HG02884 (cell line): ENCODE measurements around the gene GLI3.

Experiments
- ATAC-seq: cut with Tn5 transposase; IDR thresholded peaks from one replicate; pipeline ENCODE4 v1.9.1; 2021; ENCODE audit warnings: mild to moderate bottlenecking, moderate library complexity; ENCODE audit not compliant: unreplicated experiment

GLI3 gene

GRCh38 chr7:42236266-42236975 lies 588 bp downstream of the GLI3 start:
- ATAC-seq = peak; percentile 14

- ATAC-seq = no peak
Observed at GRCh38 chr7:42235741-42236161, 1.3 kb downstream of the GLI3 start.

GRCh38 chr7:42234736-42235135 lies 2.3 kb downstream of the GLI3 start:
- ATAC-seq = no peak

GRCh38 chr7:42233695-42234331 lies 3.2 kb downstream of the GLI3 start:
- ATAC-seq = no peak

- no peak for ATAC-seq
Observed at GRCh38 chr7:42233171-42233570, 3.8 kb downstream of the GLI3 start.

- no peak for ATAC-seq
Observed at GRCh38 chr7:42232275-42232674, 4.7 kb downstream of the GLI3 start.

GRCh38 chr7:42231043-42231787 lies 5.8 kb downstream of the GLI3 start:
- ATAC-seq = no peak

- peak; percentile 33 for ATAC-seq
Observed at GRCh38 chr7:42227936-42228591, 8.9 kb downstream of the GLI3 start.

GRCh38 chr7:42227541-42227935 lies 9.5 kb downstream of the GLI3 start:
- peak; percentile 74 for ATAC-seq

GRCh38 chr7:42227021-42227420 lies 10.0 kb downstream of the GLI3 start:
- no peak for ATAC-seq

- no peak for ATAC-seq
Observed at GRCh38 chr7:42226354-42226941, 10.6 kb downstream of the GLI3 start.

GRCh38 chr7:42224391-42225003 lies 12.5 kb downstream of the GLI3 start:
- ATAC-seq = no peak

GRCh38 chr7:42222891-42223290 lies 14.1 kb downstream of the GLI3 start:
- no peak for ATAC-seq

GRCh38 chr7:42222125-42222524 lies 14.9 kb downstream of the GLI3 start:
- ATAC-seq = no peak

- ATAC-seq = no peak
Observed at GRCh38 chr7:42221304-42221703, 15.7 kb downstream of the GLI3 start.

- ATAC-seq = no peak
Observed at GRCh38 chr7:42219447-42219846, 17.6 kb downstream of the GLI3 start.

GRCh38 chr7:42218248-42218647 lies 18.8 kb downstream of the GLI3 start:
- no peak for ATAC-seq

GRCh38 chr7:42217548-42217947 lies 19.5 kb downstream of the GLI3 start:
- ATAC-seq = no peak

- no peak for ATAC-seq
Observed at GRCh38 chr7:42217053-42217452, 20.0 kb downstream of the GLI3 start.

- ATAC-seq = no peak
Observed at GRCh38 chr7:42214060-42214679, 22.8 kb downstream of the GLI3 start.
